HL-60 (cell line): ENCODE data around the gene HIGD1A.

Experiments
- CTCF ChIP-seq: IDR thresholded peaks from one replicate; pipeline ENCODE4 v1.5.1; 2011; ENCODE audit warnings: low read length, control low read depth, inconsistent platforms; ENCODE audit not compliant: insufficient read depth
- GABPA ChIP-seq: IDR thresholded peaks from 2 replicates; pipeline ENCODE4 v1.6.1; 2012; ENCODE audit warnings: low read depth
- POLR2AphosphoS5 ChIP-seq: IDR thresholded peaks from 2 replicates; pipeline ENCODE4 v1.6.1; 2012; ENCODE audit warnings: low read depth
- REST ChIP-seq: IDR thresholded peaks from 2 replicates; pipeline ENCODE4 v1.6.1; 2012; ENCODE audit warnings: low read depth; ENCODE audit not compliant: insufficient replicate concordance
- SPI1 ChIP-seq: IDR thresholded peaks from 2 replicates; pipeline ENCODE4 v1.6.1; 2012; ENCODE audit warnings: low read depth, mild to moderate bottlenecking, borderline replicate concordance

- TF ChIP-seq CTCF = no peak
- no peak for TF ChIP-seq REST
- TF ChIP-seq POLR2AphosphoS5 = no peak
- no peak for TF ChIP-seq GABPA
- TF ChIP-seq SPI1 = no peak
Observed at GRCh38 chr3:42804831-42805132, 492 bp upstream of the HIGD1A start.
